SJSA1 (cell line): ENCODE data around the gene UQCC5. TPM values are rescaled to one million over a fixed set of nuclear protein-coding genes. Genes with fewer than 3 reads are reported as not detected.

Source experiments
- DNase-seq, 2 experiments: peaks; one replicate each; pipeline ENCODE4 v3.0.0-alpha.2; 2015 to 2020; ENCODE audit warnings: low spot score in 2 of 2, low read depth in 1 of 2
- H3K27ac ChIP-seq: fragments of 250-450 bp; sonication (Bioruptor Pico); 2 replicates; pipeline ENCODE4 v1.5.1; 2020; ENCODE audit warnings: mild to moderate bottlenecking, moderate library complexity
- H3K27me3 ChIP-seq: fragments of 250-450 bp; sonication (Bioruptor Pico); replicated peaks from 2 replicates; pipeline ENCODE4 v1.5.1; 2020; ENCODE audit warnings: mild to moderate bottlenecking, moderate library complexity
- H3K36me3 ChIP-seq: fragments of 250-450 bp; sonication (Bioruptor Pico); 2 replicates; pipeline ENCODE4 v1.5.1; 2020; ENCODE audit warnings: mild to moderate bottlenecking
- H3K4me1 ChIP-seq: fragments of 250-450 bp; sonication (Bioruptor Pico); replicated peaks from 2 replicates; pipeline ENCODE4 v1.6.1; 2021; ENCODE audit warnings: mild to moderate bottlenecking
- H3K4me3 ChIP-seq: fragments of 250-450 bp; sonication (Bioruptor Pico); 2 replicates; pipeline ENCODE4 v1.5.1; 2020; ENCODE audit warnings: mild to moderate bottlenecking
- H3K9me3 ChIP-seq: fragments of 250-450 bp; sonication (Bioruptor Pico); replicated peaks from 2 replicates; pipeline ENCODE4 v1.5.1; 2020; ENCODE audit warnings: mild to moderate bottlenecking
- total RNA-seq: library from RNA; depleted of rRNA; stranded (reverse); fragments of >200 nt; shearing (Covaris generic); gene quantifications from 2 replicates; pipeline ENCODE4 v1.2.3, GENCODE V29; 2014

Gene UQCC5
- total RNA-seq, 1 experiment from 2014 or later: 1.1 TPM

- DNase-seq: no peak
- no peaks in the 10 kb centered on the region for H3K36me3 ChIP-seq
- H3K9me3 ChIP-seq: no peaks in the 10 kb centered on the region
- no peaks in the 10 kb centered on the region for H3K27me3 ChIP-seq
- no peaks in the 10 kb centered on the region for H3K4me1 ChIP-seq
- no peak overlapping the region for H3K27ac ChIP-seq
- no peak overlapping the region for H3K4me3 ChIP-seq
Observed at GRCh38 chr3:52513281-52513680, 23.1 kb upstream of the UQCC5 start.

GRCh38 chr3:52514576-52514975 lies 21.8 kb upstream of the UQCC5 start:
- no peaks in the 10 kb centered on the region for H3K9me3 ChIP-seq
- H3K36me3 ChIP-seq: no peaks in the 10 kb centered on the region
- DNase-seq: no peak
- no peak overlapping the region for H3K4me3 ChIP-seq
- H3K27me3 ChIP-seq: no peaks in the 10 kb centered on the region
- no peaks in the 10 kb centered on the region for H3K4me1 ChIP-seq
- H3K27ac ChIP-seq: no peak overlapping the region

- Histone ChIP-seq H3K27me3 (no peaks in the 10 kb centered on the region), H3K36me3 (no peaks in the 10 kb centered on the region), H3K4me1 (no peaks in the 10 kb centered on the region), H3K9me3 (no peaks in the 10 kb centered on the region), H3K27ac (no peak overlapping the region), H3K4me3 (no peak overlapping the region)
- no peak for DNase-seq
Observed at GRCh38 chr3:52515192-52515591, 21.2 kb upstream of the UQCC5 start.

GRCh38 chr3:52516509-52517195 lies 19.8 kb upstream of the UQCC5 start:
- no peak overlapping the region for H3K4me3 ChIP-seq
- H3K4me1 ChIP-seq: no peaks in the 10 kb centered on the region
- H3K27ac ChIP-seq: no peak overlapping the region
- H3K9me3 ChIP-seq: no peaks in the 10 kb centered on the region
- no peak for DNase-seq
- H3K27me3 ChIP-seq: no peaks in the 10 kb centered on the region
- no peaks in the 10 kb centered on the region for H3K36me3 ChIP-seq

- no peaks in the 10 kb centered on the region for H3K27me3 ChIP-seq
- no peak for DNase-seq
- H3K9me3 ChIP-seq: no peaks in the 10 kb centered on the region
- no peak overlapping the region for H3K27ac ChIP-seq
- H3K4me1 ChIP-seq: no peaks in the 10 kb centered on the region
- H3K4me3 ChIP-seq: no peak overlapping the region
- no peaks in the 10 kb centered on the region for H3K36me3 ChIP-seq
Observed at GRCh38 chr3:52517796-52518722, 18.3 kb upstream of the UQCC5 start.

- H3K36me3 ChIP-seq: peaks cover 6% of the 10 kb centered on the region
- H3K4me3 ChIP-seq: no peak overlapping the region
- H3K27me3 ChIP-seq: no peaks in the 10 kb centered on the region
- DNase-seq: no peak
- no peak overlapping the region for H3K27ac ChIP-seq
- no peaks in the 10 kb centered on the region for H3K9me3 ChIP-seq
- no peaks in the 10 kb centered on the region for H3K4me1 ChIP-seq
Observed at GRCh38 chr3:52518723-52519444, 17.5 kb upstream of the UQCC5 start.

GRCh38 chr3:52519445-52520140 lies 16.8 kb upstream of the UQCC5 start:
- Histone ChIP-seq H3K4me3 (no peak overlapping the region), H3K36me3 (peaks cover 13% of the 10 kb centered on the region), H3K27me3 (no peaks in the 10 kb centered on the region), H3K4me1 (no peaks in the 10 kb centered on the region), H3K9me3 (no peaks in the 10 kb centered on the region), H3K27ac (no peak overlapping the region)
- no peak for DNase-seq

- no peaks in the 10 kb centered on the region for H3K9me3 ChIP-seq
- peaks cover 15% of the 10 kb centered on the region for H3K36me3 ChIP-seq
- DNase-seq: no peak
- no peaks in the 10 kb centered on the region for H3K27me3 ChIP-seq
- no peaks in the 10 kb centered on the region for H3K4me1 ChIP-seq
- H3K27ac ChIP-seq: no peak overlapping the region
- H3K4me3 ChIP-seq: no peak overlapping the region
Observed at GRCh38 chr3:52520141-52520667, 16.2 kb upstream of the UQCC5 start.

GRCh38 chr3:52520716-52521487 lies 15.5 kb upstream of the UQCC5 start:
- H3K36me3 ChIP-seq: peaks cover 22% of the 10 kb centered on the region
- no peaks in the 10 kb centered on the region for H3K27me3 ChIP-seq
- no peak overlapping the region for H3K27ac ChIP-seq
- no peaks in the 10 kb centered on the region for H3K9me3 ChIP-seq
- DNase-seq: no peak
- H3K4me3 ChIP-seq: no peak overlapping the region
- H3K4me1 ChIP-seq: no peaks in the 10 kb centered on the region

- no peak overlapping the region for H3K4me3 ChIP-seq
Observed at GRCh38 chr3:52521488-52521824, 14.9 kb upstream of the UQCC5 start.

GRCh38 chr3:52521881-52522650 lies 14.3 kb upstream of the UQCC5 start:
- no peak overlapping the region for H3K27ac ChIP-seq
- DNase-seq: no peak

More at GRCh38 chr3:52521488-52521824, 14.9 kb upstream of the UQCC5 start:
- no peaks in the 10 kb centered on the region for H3K9me3 ChIP-seq
- H3K36me3 ChIP-seq: peaks cover 27% of the 10 kb centered on the region
- no peaks in the 10 kb centered on the region for H3K27me3 ChIP-seq
- DNase-seq: no peak
- H3K27ac ChIP-seq: no peak overlapping the region
- H3K4me1 ChIP-seq: no peaks in the 10 kb centered on the region

GRCh38 chr3:52522651-52523251 lies 13.7 kb upstream of the UQCC5 start:
- DNase-seq: no peak
- Histone ChIP-seq H3K27me3 (no peaks in the 10 kb centered on the region), H3K9me3 (no peaks in the 10 kb centered on the region), H3K36me3 (peaks cover 38% of the 10 kb centered on the region), H3K4me1 (no peaks in the 10 kb centered on the region), H3K27ac (no peak overlapping the region), H3K4me3 (no peak overlapping the region)

More at GRCh38 chr3:52521881-52522650, 14.3 kb upstream of the UQCC5 start:
- Histone ChIP-seq H3K4me1 (no peaks in the 10 kb centered on the region), H3K4me3 (no peak overlapping the region), H3K27me3 (no peaks in the 10 kb centered on the region), H3K36me3 (peaks cover 32% of the 10 kb centered on the region), H3K9me3 (no peaks in the 10 kb centered on the region)
